Esophagus (tissue), 2 donors: Measurements from ENCODE around the gene BTBD9. TPM values are rescaled to one million over a fixed set of nuclear protein-coding genes. Genes with fewer than 3 reads are reported as not detected.

ENCODE experiments used
- H3K27ac ChIP-seq, 2 donors: one replicate each; pipeline ENCODE4 v1.5.1; 2013; ENCODE audit warnings: low read depth in 2 of 2, mild to moderate bottlenecking in 2 of 2, inconsistent platforms in 1 of 2, low read length in 1 of 2, moderate library complexity in 1 of 2
- H3K27me3 ChIP-seq, 2 donors: one replicate each; pipeline ENCODE4 v1.6.1; 2013; ENCODE audit warnings: low read length in 2 of 2, control low read depth in 1 of 2, mild to moderate bottlenecking in 1 of 2; ENCODE audit not compliant: insufficient read depth in 2 of 2, control insufficient read depth in 1 of 2
- H3K36me3 ChIP-seq, 2 donors: one replicate each; pipeline ENCODE4 v1.6.1; 2013; ENCODE audit warnings: low read length in 1 of 2; ENCODE audit not compliant: control insufficient read depth in 2 of 2, insufficient read depth in 2 of 2
- H3K4me1 ChIP-seq, 2 donors: one replicate each; pipeline ENCODE4 v1.6.1; 2013; ENCODE audit warnings: low read length in 1 of 2; ENCODE audit not compliant: control insufficient read depth in 2 of 2, insufficient read depth in 2 of 2
- H3K4me3 ChIP-seq, 2 donors: one replicate each; pipeline ENCODE4 v1.5.1; 2013; ENCODE audit warnings: low read length in 2 of 2, mild to moderate bottlenecking in 2 of 2, low read depth in 1 of 2, moderate library complexity in 1 of 2
- H3K9me3 ChIP-seq, 2 donors: one replicate each; pipeline ENCODE4 v1.6.1; 2013; ENCODE audit warnings: mild to moderate bottlenecking in 2 of 2, low read depth in 1 of 2, low read length in 1 of 2, moderate library complexity in 1 of 2; ENCODE audit not compliant: control insufficient read depth in 2 of 2, insufficient read depth in 1 of 2
- WGBS, 2 donors: extraction: QIAGEN DNeasy Blood & Tissue Kit; methylation state at CpG; one replicate each; pipeline ENCODE4 v1.1.7; 2013; 5-methylcytosine and 5-hydroxymethylcytosine counted together
- polyA plus RNA-seq, 2 donors: library from polyadenylated mRNA; stranded (reverse); fragments of 200-250 nt; gene quantifications; one replicate each; pipeline ENCODE4 v1.2.3, GENCODE V29; 2013
- donor health status: healthy with polysubstance abuse.
- donor health status: Bipolar disorder and iron deficiency.

Gene BTBD9
- polyA plus RNA-seq, 2 donors: 3.2 to 3.8 TPM

DNA sequence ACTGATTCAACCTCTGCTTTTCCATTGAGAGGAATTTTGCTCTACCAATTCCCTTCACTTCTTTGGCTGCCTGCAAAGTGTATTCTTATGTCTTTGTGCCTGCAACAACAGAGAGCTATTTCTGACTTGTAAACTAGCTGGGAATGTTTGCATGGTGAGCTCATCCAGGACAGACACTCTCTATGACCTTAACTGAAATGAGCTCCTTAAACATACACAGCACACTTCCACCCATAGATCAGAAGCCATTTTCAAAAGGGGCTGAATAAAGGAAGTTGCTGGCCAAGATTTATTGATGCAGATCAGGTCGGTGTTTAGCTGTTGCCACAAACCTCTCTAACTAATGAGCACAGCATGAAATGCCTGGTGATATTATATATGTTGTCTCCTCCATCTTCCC is 377.7 kb downstream of the BTBD9 start:
- Histone ChIP-seq H3K4me3 (no peak overlapping the region), H3K27me3 (no peaks in the 10 kb centered on the region), H3K27ac (no peak overlapping the region), H3K9me3 (no peaks in the 10 kb centered on the region), H3K36me3 (no peaks in the 10 kb centered on the region), H3K4me1 (peaks cover 0 to 4% of the 10 kb centered on the region in 2 donors)
- 58 to 61% methylated on average over 1 of the region's 1 CpG for WGBS, 2 donors

DNA sequence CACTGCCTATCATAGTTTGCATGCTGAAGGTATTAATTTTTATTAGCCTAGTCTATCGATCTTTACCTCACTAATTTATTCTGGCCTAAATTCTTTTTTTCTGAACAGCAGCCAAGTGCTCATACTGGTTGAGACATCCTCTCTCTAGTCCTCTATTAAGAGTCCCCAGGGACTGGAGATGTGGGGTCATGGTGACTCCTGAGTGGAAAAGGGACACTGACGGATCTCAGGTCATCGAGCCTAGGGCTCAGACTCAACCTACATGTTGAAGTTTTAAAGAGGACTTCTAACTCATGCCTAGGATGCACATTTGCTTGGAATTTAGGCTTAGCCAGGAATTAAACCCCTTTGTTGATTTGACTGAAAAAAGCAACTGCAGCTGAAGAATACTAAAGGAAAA is 378.1 kb downstream of the BTBD9 start:
- 72 to 77% methylated on average over 3 of the region's 3 CpGs for WGBS, 2 donors
- Histone ChIP-seq H3K4me1 (peaks cover 0 to 4% of the 10 kb centered on the region in 2 donors), H3K36me3 (no peaks in the 10 kb centered on the region), H3K27ac (no peak overlapping the region), H3K4me3 (no peak overlapping the region), H3K27me3 (no peaks in the 10 kb centered on the region), H3K9me3 (no peaks in the 10 kb centered on the region)

DNA sequence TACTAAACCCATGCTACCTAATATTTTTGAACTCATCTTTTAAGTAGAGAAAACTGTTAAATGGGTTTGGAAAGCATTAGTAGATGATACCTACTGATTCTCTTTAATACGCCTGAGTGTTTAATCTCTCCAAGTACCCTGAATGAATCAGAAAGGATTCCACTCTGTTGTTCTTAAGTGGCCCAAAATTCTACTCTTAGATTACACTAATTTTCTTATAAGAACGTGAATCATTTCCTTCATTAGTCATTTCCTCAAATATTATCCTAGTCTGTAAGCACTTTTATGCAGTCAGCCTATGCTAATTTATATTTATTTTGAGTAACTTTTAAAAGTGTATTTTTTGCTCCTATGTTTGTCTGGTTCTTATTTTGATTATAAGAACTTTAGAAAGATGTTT is 380.0 kb downstream of the BTBD9 start:
- H3K27ac ChIP-seq: no peak overlapping the region
- H3K36me3 ChIP-seq: no peaks in the 10 kb centered on the region
- H3K4me3 ChIP-seq: no peak overlapping the region
- H3K9me3 ChIP-seq: no peaks in the 10 kb centered on the region
- H3K27me3 ChIP-seq: no peaks in the 10 kb centered on the region
- 42 to 48% methylated on average over 2 of the region's 2 CpGs for WGBS, 2 donors
- peaks cover 0 to 4% of the 10 kb centered on the region in 2 donors for H3K4me1 ChIP-seq

DNA sequence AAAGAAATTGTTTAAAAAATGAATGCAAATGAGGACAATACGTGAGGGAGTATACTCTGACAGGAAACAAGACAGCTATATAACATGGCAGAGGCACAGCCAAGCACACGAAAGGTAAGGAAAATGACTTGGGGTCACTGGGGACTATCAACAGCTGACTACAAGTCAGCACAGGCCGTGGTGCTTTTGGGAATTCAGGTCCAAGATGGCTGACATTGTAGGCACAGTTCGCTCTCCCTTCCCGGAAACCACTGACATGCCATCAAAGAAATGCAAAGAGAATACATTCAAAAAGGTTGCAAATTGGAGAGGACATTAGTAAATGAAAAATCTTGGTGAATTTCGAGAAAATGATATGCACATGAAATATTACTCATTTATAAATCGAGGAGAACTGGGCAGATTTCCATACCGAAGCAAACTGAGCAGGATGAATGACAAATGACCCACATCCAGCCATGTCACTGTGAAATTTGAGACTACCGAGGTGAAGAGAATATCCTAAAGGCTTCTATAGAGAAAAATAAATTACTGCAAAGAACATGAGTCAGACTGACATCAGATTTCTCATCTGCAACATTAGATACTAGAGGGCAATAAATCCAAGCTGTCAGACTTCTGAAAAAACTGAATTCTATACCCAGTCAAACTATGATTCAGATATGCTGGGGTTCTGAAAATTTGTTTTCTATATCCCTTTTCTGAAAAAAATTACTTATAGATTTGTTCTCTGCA is 391.1 kb downstream of the BTBD9 start:
- no peaks in the 10 kb centered on the region for H3K9me3 ChIP-seq
- no peak overlapping the region for H3K27ac ChIP-seq
- WGBS, 2 donors: 82 to 90% methylated on average over 9 of the region's 9 CpGs

DNA sequence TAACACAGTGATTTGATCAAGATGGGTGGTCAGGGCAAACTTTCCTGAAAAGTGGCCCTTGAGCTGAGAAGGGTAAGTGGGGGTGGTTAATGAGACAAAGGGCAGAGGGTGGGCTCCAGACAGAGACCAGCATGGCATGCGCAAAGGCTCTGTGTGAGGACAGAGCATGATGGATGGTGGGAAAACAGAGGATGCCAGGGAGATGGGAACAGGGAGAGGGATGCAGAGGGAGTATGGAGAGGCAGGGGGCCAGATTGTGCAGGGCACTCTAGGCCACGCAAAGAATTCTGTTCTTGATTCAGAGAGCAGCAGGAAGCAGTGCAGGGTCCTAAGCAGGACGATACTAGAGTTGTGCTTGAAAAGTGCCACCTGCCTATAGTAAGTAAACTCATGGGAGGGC is 394.4 kb downstream of the BTBD9 start:
- WGBS, 2 donors: 85 to 94% methylated on average over 3 of the region's 3 CpGs
- no peak overlapping the region for H3K4me3 ChIP-seq
- peaks cover 0 to 5% of the 10 kb centered on the region in 2 donors for H3K4me1 ChIP-seq
- no peaks in the 10 kb centered on the region for H3K27me3 ChIP-seq
- no peak overlapping the region for H3K27ac ChIP-seq
- no peaks in the 10 kb centered on the region for H3K36me3 ChIP-seq
- H3K9me3 ChIP-seq: no peaks in the 10 kb centered on the region

More for the DNA sequence above, 391.1 kb downstream of the BTBD9 start:
- no peaks in the 10 kb centered on the region for H3K27me3 ChIP-seq
- H3K4me1 ChIP-seq: peaks cover 0 to 5% of the 10 kb centered on the region in 2 donors
- no peak overlapping the region for H3K4me3 ChIP-seq
- peaks cover 0 to under 1% of the 10 kb centered on the region in 2 donors for H3K36me3 ChIP-seq

DNA sequence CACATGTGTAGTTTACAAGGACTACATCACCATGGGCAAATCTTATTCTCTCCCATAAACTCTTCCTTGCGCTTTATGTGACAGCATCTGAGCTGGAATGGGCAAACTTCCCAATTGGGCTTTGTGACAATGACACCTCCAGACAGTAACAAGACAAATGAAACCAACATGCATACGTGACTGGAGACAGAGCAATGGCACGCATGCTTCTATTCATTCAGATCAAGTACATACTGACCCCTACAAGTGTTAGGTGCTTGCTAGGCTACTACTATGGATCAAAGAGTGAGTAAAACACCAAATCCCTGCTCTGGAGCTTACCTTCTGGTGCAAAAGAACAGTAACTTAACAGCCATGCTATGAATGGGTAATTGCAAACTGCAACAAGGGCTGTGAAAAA is 394.9 kb downstream of the BTBD9 start:
- Histone ChIP-seq H3K27me3 (no peaks in the 10 kb centered on the region), H3K4me3 (no peak overlapping the region), H3K9me3 (no peaks in the 10 kb centered on the region), H3K36me3 (no peaks in the 10 kb centered on the region), H3K27ac (no peak overlapping the region), H3K4me1 (peaks cover 0 to 5% of the 10 kb centered on the region in 2 donors)
- WGBS, 2 donors: 93 to 95% methylated on average over 3 of the region's 3 CpGs

DNA sequence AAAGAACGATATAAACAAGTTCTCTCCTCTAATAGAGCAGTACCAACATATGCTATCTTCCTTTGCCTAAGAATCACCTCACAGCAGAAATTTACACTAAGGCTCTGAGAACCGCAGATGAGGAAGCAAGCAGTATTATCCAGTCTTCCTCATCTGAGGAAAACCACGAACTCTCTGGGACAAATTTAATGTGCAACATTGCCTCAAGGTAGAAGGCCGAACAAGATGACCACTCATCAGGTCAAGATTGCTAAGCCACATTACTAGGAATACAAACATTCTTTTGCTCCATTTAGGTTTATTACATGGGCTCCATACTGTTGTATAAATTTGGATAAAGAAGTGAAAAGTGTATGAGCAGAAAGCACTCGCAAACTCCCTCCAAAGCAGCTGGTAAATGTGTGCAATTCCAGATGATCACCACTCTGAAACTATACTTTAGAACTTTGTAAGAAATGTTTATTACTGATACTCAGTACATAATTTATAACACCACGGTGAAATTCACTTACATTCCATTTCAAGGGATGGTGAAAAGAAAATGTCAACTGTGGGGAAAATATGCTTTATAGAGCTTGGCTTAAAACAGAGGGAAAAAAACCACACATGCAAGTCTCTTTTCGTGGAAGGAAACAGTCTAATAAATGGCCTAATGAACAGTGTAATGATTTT is 398.4 kb downstream of the BTBD9 start:
- H3K27me3 ChIP-seq: no peaks in the 10 kb centered on the region
- no peaks in the 10 kb centered on the region for H3K4me1 ChIP-seq
- no peaks in the 10 kb centered on the region for H3K36me3 ChIP-seq
- 87 to 88% methylated on average over 7 of the region's 7 CpGs for WGBS, 2 donors
- no peak overlapping the region for H3K27ac ChIP-seq
- H3K9me3 ChIP-seq: no peaks in the 10 kb centered on the region
- H3K4me3 ChIP-seq: no peak overlapping the region

DNA sequence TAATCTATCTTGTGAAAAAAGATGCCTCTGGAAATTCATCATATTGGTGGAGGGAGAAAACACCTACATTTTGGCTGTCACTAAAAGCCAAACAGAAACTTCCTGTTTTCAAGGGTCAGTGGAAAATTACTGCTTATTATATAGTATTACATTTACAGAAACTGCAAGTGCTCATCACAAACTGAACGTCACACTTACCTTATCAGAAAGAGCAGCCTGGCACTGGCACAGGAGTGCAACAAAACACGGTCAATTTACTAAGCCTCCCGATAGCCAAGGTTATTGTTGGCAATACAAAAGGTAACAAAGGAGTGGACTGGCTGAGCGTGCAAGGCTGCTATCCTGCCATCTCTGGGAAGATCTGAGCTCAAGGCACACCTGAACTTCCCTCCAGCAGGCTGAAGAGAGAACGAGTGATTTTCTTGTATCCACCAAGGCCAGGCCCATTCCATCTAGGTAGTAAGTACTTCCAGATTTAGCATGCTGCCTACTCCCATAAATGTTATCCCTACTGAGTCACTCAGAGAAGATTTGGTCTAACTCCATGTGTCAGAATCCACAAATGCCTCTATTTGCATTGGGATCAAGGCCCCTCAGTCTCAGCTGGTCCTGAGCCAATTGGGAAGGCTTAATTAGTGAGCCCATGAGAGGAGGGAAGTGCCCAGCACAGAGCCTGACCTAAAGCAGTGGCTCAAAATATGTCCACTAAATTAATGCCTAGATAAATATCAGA is 399.8 kb downstream of the BTBD9 start:
- no peaks in the 10 kb centered on the region for H3K9me3 ChIP-seq
- H3K27ac ChIP-seq: no peak overlapping the region
- no peaks in the 10 kb centered on the region for H3K4me1 ChIP-seq
- H3K4me3 ChIP-seq: no peak overlapping the region
- no peaks in the 10 kb centered on the region for H3K27me3 ChIP-seq
- no peaks in the 10 kb centered on the region for H3K36me3 ChIP-seq
- WGBS, 2 donors: 53 to 72% methylated on average over 5 of the region's 5 CpGs

DNA sequence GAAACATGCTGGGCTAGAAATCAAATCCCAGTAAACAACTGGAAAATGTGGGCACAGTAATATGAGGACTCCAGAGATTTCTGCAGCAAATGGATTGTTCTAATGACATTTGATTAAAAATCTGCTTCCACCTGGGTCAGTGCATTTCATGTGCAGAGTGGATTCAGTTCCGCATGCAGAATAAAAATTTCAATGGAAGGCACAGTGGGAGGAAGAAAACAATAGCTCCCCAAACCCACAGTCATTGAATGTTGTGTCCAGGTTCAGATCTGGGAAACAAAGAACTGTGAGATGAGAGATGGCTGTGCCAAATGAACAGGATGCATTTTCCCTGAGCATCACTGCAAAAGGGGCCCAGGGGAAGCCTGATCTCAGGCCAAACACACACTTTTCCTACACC is 403.1 kb downstream of the BTBD9 start:
- WGBS, 2 donors: 92 to 100% methylated on average over 1 of the region's 1 CpG
- H3K27me3 ChIP-seq: no peaks in the 10 kb centered on the region
- no peaks in the 10 kb centered on the region for H3K9me3 ChIP-seq
- no peaks in the 10 kb centered on the region for H3K36me3 ChIP-seq
- no peak overlapping the region for H3K4me3 ChIP-seq
- no peak overlapping the region for H3K27ac ChIP-seq
- H3K4me1 ChIP-seq: no peaks in the 10 kb centered on the region
